Dermis blood vessel endothelial cell (primary cell): Measurements from ENCODE around the gene KCTD15. TPM values are rescaled to one million over a fixed set of nuclear protein-coding genes. Genes with fewer than 3 reads are reported as not detected.

Experiments
- DNase-seq: peaks from one replicate; pipeline ENCODE4 v3.0.0; 2010
- total RNA-seq: library from RNA; depleted of rRNA; stranded (reverse); fragments of >200 nt; gene quantifications from 2 replicates; pipeline ENCODE4 v1.2.3, GENCODE V29; 2014

KCTD15 gene, protein sequence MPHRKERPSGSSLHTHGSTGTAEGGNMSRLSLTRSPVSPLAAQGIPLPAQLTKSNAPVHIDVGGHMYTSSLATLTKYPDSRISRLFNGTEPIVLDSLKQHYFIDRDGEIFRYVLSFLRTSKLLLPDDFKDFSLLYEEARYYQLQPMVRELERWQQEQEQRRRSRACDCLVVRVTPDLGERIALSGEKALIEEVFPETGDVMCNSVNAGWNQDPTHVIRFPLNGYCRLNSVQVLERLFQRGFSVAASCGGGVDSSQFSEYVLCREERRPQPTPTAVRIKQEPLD
- total RNA-seq, result 55.3 and 61.8 TPM in 2 replicates

- peak; percentile 59 for DNase-seq
Observed at GRCh38 chr19:33796164-33796875, at the start of gene KCTD15. TSS of gene KCTD15 (plus strand) at chr19:33796870. CDS start at chr19:33800455, 3,585 bp downstream.

- DNase-seq, result no peak
Observed at GRCh38 chr19:33747273-33747672, 49.4 kb upstream of the KCTD15 start.

- no peak for DNase-seq
Observed at GRCh38 chr19:33748231-33748630, 48.4 kb upstream of the KCTD15 start.

GRCh38 chr19:33749016-33749415 lies 47.7 kb upstream of the KCTD15 start:
- DNase-seq, result no peak

DNA sequence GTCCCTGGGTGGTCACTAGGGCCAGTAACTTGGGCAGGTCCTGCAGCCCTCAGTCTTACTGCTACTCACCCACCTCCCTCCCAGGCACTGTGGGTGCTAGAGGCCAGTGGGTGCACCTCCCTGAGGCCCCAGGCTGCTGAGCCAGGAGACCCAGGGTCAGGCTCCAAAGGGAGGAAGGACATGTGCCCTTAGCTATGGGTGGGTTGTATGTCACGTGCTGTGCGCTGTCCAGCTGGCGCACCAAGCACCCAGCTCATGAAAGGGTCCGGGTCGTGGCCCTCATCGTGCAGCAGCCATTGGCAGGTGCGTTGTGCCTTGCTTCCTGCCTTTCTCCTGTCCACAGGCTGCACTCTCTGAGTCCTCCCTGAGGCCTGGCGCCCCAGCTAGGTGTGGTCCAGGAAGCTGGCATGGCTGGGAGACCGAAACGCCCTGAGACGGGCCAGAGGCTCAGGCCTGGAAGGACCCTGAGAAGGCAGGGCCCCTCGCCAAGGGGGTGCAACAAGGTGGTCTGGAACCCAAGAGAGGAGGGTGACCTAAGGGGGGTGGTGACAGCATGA lies 47.0 kb upstream of the KCTD15 start:
- no peak for DNase-seq

- no peak for DNase-seq
Observed at GRCh38 chr19:33750587-33751435, 45.9 kb upstream of the KCTD15 start.

DNA sequence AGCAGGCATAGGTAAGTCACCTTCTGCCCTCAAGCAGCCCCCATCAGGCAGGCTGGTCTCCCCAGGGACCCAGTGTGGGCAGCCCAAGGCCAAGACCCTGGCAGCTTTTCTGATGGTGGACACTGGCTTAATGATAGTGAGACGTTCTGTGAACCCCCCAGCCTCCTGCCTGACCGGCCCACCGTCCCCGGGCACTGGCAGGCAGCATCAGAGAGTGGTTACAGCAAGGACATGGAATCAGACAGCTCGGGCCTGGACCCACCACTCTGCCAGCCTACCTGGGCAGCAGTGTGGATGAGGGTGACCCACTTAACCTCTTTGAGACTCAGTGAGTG lies 45.3 kb upstream of the KCTD15 start:
- no peak for DNase-seq

GRCh38 chr19:33752018-33752800 lies 44.5 kb upstream of the KCTD15 start:
- no peak for DNase-seq

GRCh38 chr19:33752945-33753344 lies 43.7 kb upstream of the KCTD15 start:
- DNase-seq, result no peak

GRCh38 chr19:33754361-33754760 lies 42.3 kb upstream of the KCTD15 start:
- DNase-seq, result no peak

DNA sequence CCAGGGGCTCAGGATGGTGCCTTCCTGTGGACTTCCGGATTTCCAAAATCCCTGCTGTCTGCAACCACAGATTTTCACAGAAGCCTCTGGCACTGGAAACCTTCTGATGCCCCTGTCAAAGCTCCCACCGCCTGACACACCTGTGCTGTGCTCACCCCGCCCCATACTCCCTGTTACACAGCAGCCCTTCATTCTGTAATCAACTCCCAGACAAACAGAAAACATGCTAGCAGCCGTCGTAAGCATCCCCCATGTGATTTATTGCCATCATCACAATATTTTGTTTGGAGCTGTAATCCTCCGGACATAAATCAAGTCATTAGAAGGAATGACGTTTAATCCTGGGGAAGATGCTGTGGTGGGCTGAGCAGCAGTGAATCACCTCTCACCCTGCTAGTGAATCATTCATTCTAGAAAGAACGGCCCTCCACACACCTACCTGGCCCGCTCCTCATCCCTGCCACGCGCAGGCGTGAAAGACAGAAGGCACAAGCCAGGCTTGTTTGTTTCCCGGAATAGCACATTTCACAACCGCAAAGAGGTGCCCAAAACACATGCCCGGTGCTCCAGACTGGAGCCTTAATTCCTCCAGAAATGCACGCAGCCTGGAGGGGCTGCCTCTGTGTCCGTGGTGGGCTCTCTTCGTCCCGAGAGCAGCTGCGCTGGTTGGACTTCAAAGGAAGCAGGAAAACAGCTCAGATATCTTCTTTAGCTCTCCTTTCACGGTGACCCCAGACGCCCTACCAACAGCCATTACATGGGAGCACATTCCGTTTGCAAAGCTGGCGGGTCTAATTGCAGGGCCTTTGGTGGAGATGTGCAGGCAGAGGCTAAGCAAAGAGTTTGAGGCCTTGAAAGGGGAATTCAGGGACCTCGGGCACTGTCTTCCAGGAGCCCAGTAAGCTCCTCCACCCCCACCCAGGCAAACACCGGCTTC lies 41.3 kb upstream of the KCTD15 start:
- no peak for DNase-seq

DNA sequence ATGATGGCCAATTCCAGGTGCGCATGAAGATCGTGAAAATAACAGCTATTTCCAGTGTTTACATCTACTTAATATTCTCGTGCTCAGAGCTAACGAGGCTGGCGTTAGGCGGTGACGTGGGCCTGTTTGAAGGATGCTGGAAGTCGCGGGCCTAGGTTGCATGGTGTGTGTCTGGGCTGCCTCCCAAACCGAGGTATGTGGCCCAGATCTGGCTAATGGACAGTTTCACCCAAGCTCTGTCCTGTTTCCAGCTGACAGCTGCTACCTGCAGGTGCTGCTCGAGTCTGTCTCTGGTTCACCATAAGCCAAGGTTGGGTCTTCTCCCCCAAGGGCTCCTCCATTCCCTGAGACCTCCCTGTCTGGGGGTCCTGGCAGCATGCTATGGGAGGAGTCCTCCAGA lies 40.5 kb upstream of the KCTD15 start:
- no peak for DNase-seq

DNA sequence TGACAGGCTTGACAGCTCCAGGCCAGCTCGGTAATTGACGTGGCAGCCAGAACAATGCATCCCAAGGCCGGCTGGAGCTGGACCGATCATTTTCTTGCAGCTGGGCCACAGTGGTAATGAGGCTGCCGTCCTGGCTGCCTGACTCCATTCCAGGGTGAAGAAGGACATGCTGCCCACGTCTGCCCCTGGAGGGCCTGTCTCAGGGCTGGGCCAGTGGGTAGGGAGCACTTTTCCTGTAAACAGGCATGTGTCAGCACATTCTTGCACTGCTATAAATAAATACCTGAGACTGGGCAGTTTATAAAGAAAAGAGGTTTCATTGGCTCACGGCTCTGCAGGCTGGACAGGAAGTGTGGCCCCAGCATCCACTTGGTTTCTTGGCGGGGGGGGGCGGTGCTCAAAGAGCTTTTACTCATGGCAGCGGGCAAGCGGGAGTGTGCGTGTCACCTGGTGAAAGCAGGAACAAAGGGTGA lies 38.1 kb upstream of the KCTD15 start:
- peak; percentile 27 for DNase-seq

DNA sequence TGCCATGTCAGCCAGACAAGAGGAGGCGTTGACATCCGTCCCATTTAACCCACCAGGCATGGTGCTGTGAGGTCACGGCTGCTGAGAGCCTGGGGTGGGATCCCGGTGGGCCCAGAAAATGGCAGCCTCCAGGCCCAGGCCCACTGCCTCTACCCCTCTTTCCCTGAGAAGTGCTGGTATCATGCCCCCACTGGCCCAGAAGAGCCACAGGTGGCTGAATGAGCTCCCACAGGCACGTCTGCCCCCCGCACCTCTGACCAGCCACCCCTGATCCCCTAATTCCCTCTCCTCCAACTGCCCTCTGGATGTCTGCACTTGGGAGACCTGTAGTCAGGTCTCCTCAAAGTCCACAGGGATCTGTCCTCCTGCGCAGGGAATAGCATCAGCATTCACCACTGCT lies 37.3 kb upstream of the KCTD15 start:
- no peak for DNase-seq

GRCh38 chr19:33763633-33764371 lies 32.9 kb upstream of the KCTD15 start:
- DNase-seq, result no peak

DNA sequence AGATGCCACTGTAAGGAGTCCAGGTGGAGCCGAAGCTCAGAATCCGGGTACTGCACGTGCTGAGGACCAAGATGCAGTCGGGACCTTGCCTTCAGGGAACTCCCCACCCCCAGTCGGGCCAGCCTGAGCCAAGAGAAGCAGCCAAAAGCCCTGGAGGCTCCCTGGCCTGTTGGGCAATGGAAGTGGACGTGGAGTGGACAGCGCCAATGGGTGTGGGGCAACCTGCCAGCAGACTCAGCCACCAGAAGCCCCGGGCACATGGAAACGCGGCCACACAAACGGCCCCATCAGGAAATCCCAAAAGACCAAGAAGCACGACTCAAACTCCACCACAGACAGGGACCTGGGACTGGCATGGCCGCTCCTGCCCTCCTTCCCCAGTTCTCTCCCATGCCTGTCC lies 30.0 kb upstream of the KCTD15 start:
- DNase-seq, result no peak

DNA sequence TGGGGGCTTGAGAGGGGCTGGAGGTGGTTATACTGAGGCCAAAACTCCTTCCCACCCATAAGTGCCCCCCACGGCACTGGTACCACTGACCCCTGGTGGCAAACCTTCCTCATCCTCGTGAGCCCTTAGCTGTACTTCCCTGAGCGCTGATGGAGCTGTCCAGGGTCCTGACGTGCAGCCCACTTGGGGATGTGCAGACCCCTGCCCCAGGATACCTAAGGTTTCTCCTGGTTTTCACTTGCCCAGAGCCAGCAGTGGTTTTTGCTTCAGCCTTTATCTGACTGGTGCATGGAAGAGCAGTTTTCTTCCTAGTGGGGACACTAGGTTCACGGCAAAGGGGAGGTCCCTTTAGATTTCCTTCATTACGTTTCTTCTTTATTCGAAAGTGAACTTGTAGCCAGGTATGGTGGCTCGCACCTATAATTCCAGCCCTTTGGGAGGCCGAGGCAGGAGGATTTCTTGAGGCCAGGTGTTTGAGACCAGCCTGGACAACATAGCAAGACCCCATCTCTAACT lies 28.7 kb upstream of the KCTD15 start:
- peak; percentile 63 for DNase-seq

DNA sequence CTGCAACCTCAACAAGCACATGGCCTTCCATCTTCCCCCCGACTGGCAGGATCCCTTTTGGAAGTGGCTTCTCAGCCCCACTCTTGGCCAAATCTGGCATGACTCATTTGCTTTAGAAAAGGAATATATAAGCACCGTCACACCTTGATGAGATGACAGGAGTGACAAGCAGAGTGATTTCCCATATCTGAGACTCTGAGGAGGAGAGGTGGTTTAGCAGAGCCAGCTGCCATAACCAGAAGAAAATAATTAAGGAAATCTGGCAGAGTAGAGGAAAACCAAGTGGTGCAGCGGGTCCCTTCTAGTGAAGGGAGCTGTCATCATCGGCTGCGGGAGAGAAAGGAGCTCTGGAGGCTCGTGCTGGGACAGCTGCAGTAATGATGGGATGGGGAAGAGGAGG lies 27.5 kb upstream of the KCTD15 start:
- no peak for DNase-seq

DNA sequence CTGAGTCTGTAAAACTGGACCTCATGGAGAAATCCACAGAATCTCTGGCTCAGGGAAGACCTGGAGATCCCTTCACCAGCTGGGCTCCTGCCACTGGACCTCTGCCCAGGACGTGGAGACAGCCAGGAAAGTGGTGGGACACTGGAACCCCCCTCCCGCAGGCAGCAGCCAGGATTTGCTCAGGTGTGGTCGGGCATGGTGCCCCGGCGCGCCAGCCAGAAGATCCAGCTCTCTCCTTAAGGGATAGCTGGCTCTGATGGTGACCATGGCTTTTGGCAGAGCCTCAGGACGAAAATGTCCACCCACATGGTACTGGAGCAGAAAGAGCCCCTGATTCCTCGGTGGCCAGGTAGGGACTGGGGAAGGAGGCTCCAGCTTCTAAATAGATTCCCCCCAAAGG lies 26.6 kb upstream of the KCTD15 start:
- DNase-seq, result no peak
